Activated gamma-delta T cell treated with anti-CD3 and anti-CD28 coated beads, Interleukin-2, amount 50 U/mL, for 16 hours (primary cell): ENCODE measurements around the gene UPB1.

Source experiments
- DNase-seq: peaks from one replicate; pipeline ENCODE4 v3.0.0-alpha.2; 2020; ENCODE audit warnings: low read depth

Gene UPB1

GRCh38 chr22:24566899-24567511, 71.9 kb downstream of the UPB1 start:
- DNase-seq = no peak

GRCh38 chr22:24567668-24568067, 72.5 kb downstream of the UPB1 start:
- no peak for DNase-seq

GRCh38 chr22:24571266-24571665, 76.1 kb downstream of the UPB1 start:
- no peak for DNase-seq

GRCh38 chr22:24576778-24577177, 81.6 kb downstream of the UPB1 start:
- no peak for DNase-seq
